GM18519 (cell line): ENCODE results near the gene CAPN12.

Experiments
- ATAC-seq: cut with Tn5 transposase; IDR thresholded peaks from one replicate; pipeline ENCODE4 v1.9.1; 2021; ENCODE audit warnings: mild to moderate bottlenecking, moderate library complexity; ENCODE audit not compliant: unreplicated experiment, low FRiP score

The CAPN12 gene

DNA sequence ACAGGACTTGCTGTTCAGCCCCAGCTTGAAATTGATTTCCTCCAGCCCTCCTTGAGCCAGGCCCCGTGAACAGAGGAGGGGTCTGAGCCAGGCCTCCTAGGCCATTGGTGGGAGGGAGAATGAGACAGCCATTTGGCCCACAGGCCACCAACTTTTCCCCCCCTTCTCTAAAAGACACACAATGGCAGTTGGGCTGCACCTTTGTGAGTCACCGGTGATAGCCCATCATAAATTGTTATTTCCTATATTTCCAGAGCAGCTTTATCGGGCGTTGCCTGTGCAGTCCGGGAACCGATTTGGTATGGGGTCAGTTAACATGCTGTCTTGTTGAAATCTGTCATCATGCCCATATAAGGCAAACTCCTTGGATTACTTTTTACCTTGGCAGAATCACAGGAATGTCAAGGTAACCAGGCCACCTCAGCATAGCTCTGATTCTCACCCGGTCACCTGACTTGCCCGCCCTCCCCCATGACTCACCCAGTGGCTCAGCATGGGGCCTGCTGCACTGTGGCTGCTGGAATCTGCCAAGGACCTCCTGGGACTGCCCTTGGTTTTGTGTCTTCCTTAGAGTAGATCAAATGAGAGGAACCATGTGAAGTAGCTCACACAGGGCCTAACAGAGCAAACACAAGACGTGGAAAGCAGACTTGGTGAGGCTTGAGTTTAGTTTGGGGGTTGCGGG, 60.7 kb downstream of the CAPN12 start:
- ATAC-seq = no peak

DNA sequence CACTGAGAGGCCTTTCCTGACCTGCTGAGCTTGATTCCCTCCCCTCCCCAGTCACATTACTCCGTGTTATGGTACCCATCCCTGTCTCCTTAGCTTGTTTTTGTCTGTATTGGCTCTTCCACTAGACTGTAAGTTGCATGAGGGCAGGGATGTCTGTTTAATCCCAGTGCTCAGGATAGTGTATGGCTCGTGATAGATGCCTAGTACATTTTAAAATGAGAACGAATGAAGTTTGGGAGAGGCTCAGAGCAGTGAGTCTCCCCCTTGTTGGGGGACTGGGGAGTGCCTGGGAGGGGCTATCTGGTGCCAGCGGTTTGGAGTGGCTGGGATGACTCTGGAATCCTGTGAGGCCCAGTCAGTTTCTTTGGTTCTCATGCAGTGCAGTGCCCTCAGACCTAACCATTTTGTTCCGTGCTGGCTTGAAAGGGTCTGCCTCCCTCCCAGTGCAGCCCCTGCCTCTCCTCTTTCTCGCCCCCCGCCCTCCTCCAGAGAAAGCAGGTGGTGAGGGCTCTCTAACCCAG, 61.3 kb downstream of the CAPN12 start:
- no peak for ATAC-seq

DNA sequence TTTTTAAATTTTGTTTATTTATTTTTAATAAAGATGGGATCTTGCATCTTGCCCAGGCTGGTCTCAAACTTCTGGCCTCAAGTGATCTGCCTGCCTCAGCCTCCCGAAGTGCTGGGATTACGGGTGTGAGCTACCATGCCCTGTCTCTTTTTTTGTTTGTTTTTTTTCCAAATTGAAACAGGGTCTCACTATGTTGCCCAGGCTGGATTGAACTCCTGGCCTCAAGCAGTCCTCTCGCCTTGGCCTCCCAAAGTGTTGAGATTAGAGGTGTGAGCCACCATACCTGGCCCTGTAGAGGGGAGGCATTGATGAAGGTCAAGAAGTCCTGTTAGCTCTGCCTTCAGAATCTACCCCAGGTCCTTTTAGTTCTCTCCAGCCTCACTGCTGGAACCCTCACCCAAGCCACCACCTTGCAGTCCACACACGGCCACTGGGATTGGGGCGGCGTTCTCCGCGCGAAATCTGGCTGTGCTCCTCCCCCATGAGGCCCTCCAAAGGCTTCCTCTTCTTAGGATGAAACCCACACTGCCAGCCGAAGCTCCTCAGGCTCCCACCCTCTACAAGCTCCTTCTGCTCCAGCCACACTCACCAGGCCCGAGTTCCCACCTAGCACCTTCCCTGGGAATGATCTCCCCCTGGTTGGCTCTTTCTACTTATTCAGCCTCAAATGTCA, 61.9 kb downstream of the CAPN12 start:
- no peak for ATAC-seq
